Measurements from ENCODE around the gene GRID2IP. TPM values are rescaled to one million over a fixed set of nuclear protein-coding genes. Genes with fewer than 3 reads are reported as not detected.

The GRID2IP gene
- total RNA-seq, 1 donor from 2014 or later, result 0.27 TPM

DNA sequence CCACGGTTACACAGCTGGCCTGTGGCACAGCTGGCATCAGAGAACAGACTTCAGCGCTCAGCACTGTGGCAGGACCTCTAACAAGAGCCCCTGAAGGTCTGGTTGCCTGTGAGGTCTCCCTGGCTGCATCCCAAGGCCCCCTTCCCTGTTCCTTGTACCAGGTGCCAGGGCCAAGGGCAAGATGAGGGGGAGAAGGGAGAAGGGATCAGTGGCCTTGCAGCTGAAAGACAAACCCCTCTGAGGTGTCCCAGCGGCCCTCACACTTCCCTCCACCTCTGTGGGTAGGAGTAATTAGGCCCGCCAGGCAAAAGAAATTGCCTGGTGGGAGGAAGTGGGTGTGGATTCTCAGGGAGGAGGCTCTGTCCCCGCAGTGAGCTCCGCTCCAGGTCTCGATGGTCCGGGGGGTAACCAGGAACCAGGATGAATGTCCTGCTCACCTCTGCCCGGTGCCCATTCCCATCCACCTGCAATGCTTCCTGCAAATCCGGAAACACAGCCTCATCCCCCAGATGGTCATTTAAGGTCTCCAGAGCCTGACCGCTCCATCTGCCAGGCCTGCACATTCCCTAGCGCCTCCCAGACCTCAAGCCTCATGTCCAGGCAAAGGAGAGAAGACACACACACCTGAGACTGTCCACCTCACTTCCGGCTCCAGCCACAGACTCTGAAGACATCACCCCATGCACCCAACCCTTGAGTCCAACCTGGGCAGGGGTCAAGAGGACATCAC, 22.7 kb downstream of the GRID2IP start:
- DNase-seq (ENCODE audit: low read depth), result no peak

DNA sequence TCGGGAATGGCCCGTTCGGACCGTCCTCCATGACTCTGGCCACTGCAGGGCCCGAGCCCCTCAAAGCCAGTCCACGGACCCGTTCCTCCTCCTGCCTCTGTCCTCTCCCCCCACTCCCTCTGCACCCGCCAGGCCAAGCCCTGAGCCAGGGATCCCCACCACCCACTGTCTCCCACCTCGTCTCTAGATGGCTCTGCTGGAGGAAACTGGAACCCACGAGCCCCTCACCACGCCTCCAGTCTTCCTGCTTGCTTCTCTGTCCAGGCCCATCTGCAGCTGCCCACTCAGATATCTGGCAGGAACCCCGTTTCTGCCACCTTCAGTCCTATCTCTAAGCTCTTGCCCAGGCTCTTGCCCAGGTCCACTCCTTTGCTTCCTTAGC, 24.3 kb downstream of the GRID2IP start:
- no peak for DNase-seq (ENCODE audit: low read depth)

DNA sequence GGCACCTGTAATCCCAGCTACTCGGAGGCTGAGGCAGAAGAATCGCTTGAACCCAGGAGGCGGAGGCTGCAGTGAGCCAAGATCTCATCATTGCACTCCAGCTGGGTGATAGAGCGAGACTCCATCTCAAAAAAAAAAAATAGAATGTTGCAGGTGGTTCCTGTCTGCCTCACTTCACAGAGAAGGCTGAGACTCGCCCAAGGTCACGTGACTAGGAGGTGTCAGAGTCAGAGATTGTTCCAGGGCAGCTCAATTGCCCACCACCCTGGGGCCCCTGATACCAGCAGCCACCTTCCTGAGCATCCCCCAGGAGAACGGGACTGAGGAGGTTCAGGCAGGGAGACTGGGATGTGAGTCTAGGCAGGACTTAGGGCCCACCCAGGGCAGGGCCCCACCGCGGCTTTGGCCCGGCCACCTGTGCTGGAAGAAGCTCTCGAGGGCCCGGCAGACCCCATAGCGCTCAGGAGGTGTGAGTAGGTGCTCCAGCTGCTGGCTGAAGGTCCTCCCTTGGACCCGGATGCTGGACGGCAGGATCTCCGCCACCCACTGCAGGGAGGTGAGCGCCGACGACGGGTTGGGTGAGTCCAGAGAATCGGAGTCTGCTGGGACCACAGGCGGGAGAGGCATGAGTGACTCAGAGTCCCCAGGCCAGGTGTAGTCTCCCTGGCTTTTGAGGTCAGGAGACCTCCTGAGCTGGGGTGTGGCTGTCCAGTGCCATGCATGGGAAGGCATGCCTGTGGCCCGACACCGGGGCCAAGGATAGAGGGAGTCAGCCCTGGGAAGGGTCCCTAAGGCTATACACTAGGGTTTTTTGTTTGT, 30.9 kb downstream of the GRID2IP start:
- DNase-seq (ENCODE audit: low read depth), result no peak

DNA sequence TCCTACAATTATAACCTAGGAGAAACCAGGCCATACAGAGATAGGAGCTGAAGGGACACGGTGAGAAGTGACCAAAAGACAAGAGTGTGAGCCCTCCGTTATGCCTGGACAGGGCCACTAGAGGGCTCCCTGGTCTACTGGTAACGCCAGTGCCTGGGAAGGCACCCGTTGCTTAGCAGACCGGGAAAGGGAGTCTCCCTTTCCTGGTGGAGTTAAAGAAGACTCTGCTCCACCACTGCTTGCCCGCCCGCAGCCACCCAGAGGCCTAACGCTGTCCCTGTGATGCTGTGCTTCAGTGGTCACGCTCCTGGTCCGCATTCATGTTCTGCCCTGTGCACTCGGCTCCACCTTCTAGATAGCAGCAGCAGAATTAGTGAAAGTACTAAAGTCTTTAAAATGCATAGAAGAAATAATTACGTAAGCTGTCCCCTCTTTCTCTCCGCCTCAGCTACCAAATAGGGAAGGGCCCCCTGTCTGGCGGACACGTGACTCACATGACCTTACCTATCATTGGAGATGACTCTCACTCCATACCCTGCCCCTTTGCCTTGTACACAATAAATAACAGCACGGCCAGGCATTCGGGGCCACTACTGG, 34.8 kb downstream of the GRID2IP start:
- peak; percentile 93 for DNase-seq (ENCODE audit: low read depth)

DNA sequence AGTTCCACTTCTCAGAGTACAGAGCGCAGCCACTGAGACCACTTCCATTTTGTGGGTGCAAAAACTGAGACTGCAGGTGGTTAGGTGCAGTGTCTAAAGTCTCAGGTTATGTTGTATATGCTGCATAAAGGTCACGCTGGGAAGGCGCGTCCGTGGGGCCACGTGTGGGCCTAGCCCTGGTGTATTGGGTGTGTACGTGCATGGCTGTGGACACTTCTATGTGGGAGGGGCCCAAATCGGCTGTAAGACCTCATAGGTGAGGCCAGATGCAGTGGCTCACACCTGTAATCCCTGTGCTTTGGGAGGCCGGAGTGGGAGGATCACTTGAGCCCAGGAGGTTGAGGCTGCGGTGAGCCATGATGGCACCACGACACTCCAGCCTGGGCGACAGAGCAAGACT, 37.7 kb downstream of the GRID2IP start:
- DNase-seq (ENCODE audit: low read depth), result no peak

DNA sequence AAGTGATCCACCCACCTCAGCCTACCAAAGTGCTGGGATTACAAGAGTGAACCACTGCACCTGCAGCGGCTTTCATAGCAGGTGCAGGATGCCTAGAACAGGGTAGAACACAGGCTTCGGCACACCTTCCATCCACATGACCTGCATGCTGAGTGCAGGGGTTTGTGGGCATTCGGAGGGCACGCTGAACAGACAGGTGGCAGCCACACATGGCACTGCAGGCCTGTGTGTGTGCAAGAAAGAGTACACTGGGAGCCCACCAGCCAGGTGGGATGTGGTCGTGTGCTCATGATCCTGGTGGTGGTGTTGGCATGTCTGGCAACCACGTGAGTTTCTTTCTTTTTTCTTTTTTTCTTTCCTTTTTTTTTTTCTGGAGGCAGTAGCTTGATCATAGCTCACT, 38.4 kb downstream of the GRID2IP start:
- DNase-seq (ENCODE audit: low read depth), result no peak

DNA sequence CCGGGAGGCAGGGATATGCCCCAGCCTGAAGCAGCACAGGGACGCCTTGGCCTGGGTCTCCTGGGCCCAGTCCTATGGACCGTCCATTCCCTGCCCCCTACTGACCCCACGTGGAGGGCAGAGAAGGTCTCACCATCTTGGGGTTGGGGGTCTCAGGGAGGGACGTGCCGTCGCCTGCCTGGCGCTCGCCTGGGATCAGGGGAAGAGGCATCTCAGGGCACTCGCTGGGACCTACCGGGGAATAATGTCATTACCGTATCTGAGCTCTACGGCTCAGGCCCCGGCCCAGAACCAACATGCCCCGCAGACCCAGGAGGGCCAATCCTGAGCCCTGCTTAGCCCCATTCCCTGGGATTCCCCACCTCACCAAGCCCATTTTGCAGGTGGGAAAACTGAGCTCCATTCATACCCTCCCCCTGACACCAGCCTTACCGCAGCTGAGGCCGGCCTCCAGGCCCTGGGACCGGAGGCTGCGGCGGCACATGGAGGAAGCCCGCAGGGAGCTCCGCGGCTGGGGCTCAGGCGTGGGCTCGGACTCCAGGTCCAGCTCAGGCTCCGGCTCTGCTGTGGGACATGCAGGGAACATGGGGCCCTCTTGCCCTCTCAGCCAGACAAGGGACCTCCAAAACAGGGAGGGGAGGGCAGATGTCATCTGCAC, 40.7 kb downstream of the GRID2IP start:
- no peak for DNase-seq (ENCODE audit: low read depth)

DNA sequence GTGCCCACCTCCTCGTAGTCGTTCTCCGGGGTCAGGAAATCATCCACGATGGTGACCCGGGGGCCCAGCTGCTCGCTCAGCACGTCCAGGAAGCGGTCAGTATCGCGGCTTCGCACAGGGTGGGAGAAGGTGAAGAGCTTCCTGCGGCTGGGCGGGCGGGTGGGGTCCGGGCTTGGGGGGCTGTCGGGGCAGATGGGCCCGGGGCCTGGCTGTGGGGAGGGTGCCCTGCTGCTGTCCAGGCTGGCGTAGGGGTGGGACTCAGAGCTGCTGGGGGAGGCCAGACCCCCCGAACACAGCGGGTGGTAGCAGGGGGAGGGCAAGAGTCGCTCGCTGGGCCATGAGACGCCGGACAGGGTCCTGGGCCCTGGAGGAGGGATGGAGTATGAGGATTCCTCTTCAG, 42.3 kb downstream of the GRID2IP start:
- no peak for DNase-seq (ENCODE audit: low read depth)

DNA sequence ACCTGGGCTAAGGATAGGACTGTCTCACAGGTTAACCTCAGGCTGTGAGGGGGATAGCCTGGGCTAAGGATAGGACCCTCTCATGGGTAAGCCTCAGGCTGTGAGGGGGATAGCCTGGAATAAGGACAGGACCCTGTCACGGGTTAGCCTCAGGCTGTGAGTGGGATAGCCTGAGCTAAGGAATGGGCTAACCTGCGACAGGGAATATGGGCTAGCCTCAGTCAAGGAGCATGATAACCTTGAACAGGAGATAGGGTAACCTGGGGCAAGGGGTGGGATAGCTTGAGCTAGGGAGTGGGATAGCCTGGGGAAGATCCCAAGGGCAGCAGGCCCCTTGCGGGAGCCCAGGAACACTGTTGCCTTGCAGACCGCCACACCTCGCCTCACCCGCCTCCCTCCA, 42.7 kb downstream of the GRID2IP start:
- DNase-seq (ENCODE audit: low read depth), result no peak

DNA sequence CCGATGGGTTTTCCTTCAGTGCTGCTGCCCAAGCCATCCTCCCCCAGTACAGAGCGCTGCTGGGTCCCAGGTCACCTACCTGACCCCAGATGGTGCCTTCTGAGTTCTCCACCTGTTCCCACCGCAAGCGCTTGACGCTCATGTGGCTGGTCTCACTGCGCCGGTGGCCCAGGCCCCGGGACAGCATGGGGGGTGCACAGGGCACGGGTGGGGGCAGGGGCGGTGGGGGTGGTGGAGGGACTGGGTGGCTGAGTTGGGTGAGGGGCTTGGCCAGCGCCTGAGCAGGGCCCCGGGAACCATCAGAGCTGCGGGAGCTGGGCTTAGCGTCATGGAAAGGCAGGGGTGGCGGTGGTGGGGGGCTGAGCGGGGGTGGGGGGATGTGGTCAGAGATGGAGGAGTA, 43.4 kb downstream of the GRID2IP start:
- DNase-seq (ENCODE audit: low read depth), result no peak

DNA sequence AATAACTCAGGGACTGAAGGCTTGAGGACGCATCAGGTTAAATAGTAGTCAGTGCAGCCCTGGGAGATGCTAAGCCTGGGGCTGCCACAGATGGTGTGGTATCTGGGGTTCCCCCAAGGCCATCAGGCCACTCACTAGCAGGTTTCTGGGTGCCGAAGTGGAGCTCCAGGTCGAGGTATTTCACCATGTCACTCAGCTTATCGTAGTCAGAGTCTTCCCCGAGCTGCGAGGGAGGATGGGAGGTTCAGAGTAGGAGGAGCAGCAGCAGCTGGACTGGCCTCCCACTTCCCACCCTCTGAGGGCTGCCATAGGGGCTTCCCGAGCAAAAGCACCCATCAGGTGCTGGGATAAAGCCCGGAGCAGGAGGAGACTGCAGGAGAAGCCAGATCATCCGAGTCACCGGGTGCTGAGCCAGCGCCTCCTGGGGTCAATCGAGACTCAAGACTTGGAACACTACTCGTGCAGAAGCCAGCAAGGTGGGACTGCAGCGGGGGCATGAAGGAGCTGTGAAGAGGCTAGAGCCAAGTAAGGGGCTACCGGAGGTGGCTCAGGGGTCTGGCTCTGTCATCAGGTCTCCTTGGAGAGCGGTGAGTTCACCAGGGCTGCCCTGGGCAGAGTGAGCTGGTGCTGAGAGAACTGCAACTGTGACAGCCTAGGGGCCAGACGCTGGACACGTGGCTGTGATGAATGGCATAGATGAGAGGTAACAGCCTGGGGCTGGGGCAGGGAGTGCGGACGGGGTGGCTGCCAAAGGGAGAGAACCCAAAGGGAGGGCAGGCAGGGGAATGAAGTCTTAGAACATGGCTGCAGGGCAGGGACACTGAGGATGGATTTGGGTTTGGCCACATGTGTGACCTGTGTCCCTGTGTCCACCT, 45.3 kb downstream of the GRID2IP start:
- no peak for DNase-seq (ENCODE audit: low read depth)

DNA sequence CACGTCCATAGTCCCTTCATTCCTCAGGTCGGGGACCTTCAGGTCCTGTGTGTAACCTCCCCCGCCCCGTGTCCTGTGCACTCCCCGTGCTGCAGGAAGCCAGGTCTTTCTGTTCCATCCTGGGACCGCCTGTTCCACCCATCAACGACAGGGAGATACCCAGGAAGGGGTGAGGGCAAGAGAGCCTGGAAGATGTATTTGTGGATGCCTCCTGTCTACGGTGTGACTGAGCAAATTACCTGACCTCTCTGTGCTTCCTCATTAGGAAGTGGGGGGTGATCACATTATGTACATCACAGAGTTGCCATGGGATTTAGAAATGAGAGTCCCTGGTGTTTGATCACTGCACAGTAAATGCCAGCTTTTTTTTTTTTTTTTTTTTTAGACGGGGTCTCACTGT, 46.3 kb downstream of the GRID2IP start:
- DNase-seq (ENCODE audit: low read depth), result no peak

DNA sequence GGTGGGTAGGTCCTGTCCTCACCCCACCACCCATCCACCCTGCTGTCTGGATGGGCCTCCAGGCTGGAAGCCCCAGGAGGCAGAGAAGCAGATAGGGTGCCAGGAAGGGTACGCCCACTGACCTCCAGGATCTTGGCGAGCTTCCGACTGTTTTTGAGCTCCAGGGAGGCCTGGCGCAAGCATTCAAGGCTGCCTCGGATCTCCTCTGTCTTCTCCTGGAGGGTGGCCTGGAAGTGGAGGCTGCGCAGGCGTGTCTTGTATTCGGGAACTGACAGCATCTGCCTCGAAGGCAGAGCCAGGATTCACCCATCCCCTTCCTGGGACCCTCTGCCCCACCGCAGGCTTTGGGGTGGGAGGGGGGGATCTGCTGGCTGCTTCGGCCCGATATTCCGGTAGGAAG, 48.4 kb downstream of the GRID2IP start:
- DNase-seq (ENCODE audit: low read depth), result no peak

DNA sequence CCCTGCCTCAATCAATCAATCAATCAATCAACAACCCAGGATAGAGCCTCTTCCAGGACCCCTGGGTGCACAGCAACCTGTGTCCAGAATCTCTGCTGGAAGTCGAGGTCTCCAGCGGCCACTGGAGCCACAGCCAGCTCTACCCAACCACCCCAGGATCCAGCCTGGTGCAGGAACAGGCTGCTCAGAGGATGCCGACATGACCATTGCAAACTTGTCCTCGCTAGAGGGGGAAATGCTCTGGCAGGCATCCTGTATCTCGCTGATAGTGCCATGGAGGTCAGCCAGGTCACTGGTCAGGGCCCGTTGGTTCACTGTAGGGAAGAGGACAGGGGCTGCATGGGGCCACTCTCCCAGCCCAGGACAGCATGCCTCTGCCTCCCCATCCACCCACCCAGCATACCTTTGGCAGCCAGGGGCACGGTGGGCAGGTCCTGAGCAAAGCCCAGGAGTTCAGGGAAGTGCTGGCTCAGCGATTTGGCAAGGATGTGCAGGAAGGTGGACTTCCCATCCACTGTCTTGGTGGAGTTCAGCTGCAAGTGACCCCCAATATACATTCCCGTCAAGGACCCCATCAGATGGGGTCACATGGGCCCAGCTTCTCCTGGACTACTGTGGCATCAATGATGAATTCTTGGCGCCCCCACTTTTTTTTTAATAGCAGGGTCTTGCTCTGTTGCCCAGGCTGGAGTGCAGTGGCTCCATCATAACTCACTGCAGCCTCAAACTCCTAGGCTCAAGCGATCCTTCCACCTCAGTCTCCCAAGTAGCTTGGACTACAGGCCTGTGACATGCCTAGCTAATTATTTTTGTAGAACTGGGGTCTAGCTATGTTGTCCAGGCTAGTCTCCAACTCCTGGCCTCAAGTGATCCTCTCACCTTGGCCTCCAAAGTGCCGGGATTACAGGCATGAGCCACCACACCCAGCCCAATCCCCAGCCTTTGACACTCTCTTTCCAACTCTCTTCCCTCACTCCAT, 49.4 kb downstream of the GRID2IP start:
- DNase-seq (ENCODE audit: low read depth), result no peak

DNA sequence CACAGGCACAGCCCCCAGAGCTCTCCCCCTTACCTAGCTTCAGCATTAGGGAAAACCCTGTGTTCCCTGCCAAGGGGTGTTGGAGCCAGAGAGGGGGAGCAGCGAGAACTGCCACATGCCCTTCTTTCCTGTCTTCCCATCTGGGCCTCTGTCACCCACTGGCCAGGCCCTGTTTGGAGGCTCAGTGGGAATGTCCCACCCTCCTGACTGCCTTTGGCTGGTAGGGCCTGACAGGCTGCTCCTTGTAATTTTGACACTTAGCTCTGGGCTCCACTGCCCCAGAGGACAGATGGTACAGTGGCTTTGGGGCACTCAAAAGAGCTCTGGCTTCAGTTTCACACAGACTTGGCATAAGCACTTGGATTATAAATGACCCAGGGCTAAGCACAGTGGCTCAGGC, 50.6 kb downstream of the GRID2IP start:
- no peak for DNase-seq (ENCODE audit: low read depth)

DNA sequence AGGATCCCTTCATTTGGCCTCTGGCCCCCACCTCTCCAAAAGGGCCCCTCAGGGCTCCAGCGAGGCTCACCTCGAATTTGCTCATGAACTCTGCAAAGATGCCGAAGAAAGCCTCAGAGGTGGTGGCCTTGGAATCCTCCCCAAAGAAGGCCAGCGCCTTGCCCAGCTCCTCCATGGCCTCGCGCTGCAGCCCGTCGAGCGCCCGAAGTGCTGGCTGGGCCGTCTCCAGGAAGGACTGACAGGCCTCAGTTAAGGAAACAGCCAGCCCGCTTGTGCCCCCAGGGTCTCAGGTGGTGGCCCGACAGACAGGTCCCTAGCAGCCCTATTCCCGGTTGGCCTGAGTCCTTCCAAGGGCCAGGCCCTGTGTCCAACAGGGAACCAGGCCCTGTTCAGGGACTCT, 53.3 kb downstream of the GRID2IP start:
- no peak for DNase-seq (ENCODE audit: low read depth)

DNA sequence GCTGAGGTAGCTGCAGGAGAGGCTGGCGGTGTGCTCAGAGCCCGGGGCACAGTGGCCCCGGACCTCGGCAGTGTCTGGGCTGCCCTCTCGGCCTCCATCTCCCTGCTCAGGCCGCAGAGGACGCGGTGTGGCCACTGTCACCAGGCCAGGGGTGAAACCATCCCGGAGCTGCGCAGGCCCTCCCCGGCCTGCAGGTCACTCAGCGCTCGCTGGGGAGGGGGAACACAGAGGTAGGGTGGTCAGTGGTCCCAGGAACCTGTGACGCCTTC, 53.7 kb downstream of the GRID2IP start:
- DNase-seq (ENCODE audit: low read depth), result no peak

DNA sequence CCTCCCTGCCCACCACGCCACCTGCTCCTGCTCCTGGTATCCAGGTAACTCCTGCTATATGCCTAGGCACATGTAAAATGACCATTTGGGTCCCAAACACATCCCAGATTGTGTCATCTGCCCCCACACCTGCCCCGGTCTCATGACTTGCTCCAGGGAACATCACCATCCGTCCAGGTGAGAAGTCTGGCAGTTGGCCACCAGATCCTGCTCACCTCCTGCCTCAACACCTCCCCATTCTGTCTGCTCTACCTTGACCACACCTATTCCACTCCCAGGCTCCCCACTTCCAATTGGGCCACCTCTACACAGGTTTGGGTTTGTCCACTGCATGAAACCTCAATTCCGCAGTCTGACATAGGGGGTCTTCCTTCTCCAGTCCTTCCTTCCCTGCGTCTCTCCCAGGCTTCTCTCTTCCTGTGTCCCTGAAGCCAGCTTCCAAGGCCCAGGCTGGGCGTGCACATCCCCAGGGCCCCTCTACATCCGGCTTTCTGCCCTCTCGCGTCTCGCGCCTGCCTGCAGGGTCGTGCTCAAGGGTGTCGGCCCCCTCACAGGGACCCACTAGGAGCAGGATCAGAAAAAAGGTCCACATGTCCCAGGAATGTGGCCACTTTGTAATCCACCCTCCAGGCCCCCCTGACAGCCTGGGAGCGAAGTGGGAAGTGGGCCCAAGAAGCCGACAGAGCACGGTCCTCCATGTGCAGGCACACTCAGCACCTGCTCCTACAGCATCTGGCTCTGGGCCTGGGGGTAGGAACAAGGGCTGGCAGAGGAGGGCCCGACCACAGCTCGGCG, 54.2 kb downstream of the GRID2IP start:
- DNase-seq (ENCODE audit: low read depth), result no peak

DNA sequence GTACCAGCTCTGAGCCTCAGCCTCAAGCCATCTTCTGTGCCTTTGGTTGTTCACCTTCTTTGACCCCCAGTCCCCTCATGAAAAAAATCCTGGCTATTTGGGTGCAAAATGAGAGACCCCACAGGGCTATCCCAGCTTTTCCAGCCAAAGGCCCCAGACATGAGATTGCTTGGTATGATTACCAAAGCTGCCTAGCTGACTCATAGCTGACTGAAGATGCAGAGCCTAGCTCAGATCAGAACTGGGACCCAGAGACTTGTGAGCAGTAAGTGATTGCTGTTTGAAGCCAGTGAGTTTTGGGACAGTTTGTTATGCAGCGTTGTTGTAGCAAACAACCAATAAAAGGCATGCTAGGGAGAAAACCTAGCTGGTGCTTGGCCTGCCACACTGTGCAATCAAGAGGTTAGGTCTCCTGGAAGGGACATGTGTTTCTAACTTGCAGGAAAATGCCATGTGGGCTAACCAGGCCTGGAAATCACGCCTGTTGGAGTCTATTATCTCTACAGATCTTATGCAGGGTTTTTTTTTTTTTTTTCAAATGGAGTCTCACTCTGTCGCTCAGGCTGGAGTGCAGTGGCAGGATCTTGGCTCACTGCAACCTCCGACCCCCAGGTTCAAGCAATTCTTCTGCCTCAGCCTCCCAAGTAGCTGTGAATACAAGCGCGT, 55.5 kb downstream of the GRID2IP start:
- no peak for DNase-seq (ENCODE audit: low read depth)

All from myocyte (in vitro differentiated cells).